ENCODE data around the gene CCR8.
"Not testable (repeated sequence)": the region's sequence is repeated elsewhere in the genome, so short reads cannot be mapped to it uniquely, and the experiment has no call there.

The CCR8 gene

GRCh38 chr3:39358333-39358732 is 28.8 kb downstream of the CCR8 start:
- no peak for TF ChIP-seq CTCF (IDR thresholded peaks at IDR 0.05; ENCODE audit: extremely low read depth, insufficient read depth, missing control alignments)
- DNase-seq (ENCODE audit: low spot score) = no peak
- in situ Hi-C loops (cut with MboI; ENCODE audit: low pct_unique_long_range_greater_than_20kb, low sequenced_read_pairs, unreplicated experiment) = no loop called here

- no peak for TF ChIP-seq CTCF (IDR thresholded peaks at IDR 0.05; ENCODE audit: extremely low read depth, insufficient read depth, missing control alignments)
- in situ Hi-C loops (cut with MboI; ENCODE audit: low pct_unique_long_range_greater_than_20kb, low sequenced_read_pairs, unreplicated experiment) = no loop called here
- DNase-seq (ENCODE audit: low spot score) = no peak
These were observed 31.9 kb downstream of the CCR8 start for GRCh38 chr3:39361252-39361927.

GRCh38 chr3:39362192-39362591 is 32.7 kb downstream of the CCR8 start:
- no peak for DNase-seq (ENCODE audit: low spot score)
- in situ Hi-C loops (cut with MboI; ENCODE audit: low pct_unique_long_range_greater_than_20kb, low sequenced_read_pairs, unreplicated experiment) = no loop called here
- no peak for TF ChIP-seq CTCF (IDR thresholded peaks at IDR 0.05; ENCODE audit: extremely low read depth, insufficient read depth, missing control alignments)

- TF ChIP-seq CTCF (IDR thresholded peaks at IDR 0.05; ENCODE audit: extremely low read depth, insufficient read depth, missing control alignments) = no peak
- in situ Hi-C loops (cut with MboI; ENCODE audit: low pct_unique_long_range_greater_than_20kb, low sequenced_read_pairs, unreplicated experiment) = no loop called here
These were observed 33.3 kb downstream of the CCR8 start for GRCh38 chr3:39362812-39363211.

GRCh38 chr3:39370450-39370849 is 40.9 kb downstream of the CCR8 start:
- DNase-seq (ENCODE audit: low spot score); in situ Hi-C loops (cut with MboI; ENCODE audit: low pct_unique_long_range_greater_than_20kb, low sequenced_read_pairs, unreplicated experiment): not testable (repeated sequence)

More at GRCh38 chr3:39362812-39363211, 33.3 kb downstream of the CCR8 start:
- no peak for DNase-seq (ENCODE audit: low spot score)

GRCh38 chr3:39372833-39373232 is 43.3 kb downstream of the CCR8 start:
- DNase-seq (ENCODE audit: low spot score) = no peak
- in situ Hi-C loops (cut with MboI; ENCODE audit: low pct_unique_long_range_greater_than_20kb, low sequenced_read_pairs, unreplicated experiment) = no loop called here
- no peak for TF ChIP-seq CTCF (IDR thresholded peaks at IDR 0.05; ENCODE audit: extremely low read depth, insufficient read depth, missing control alignments)

GRCh38 chr3:39376959-39377634 is 47.6 kb downstream of the CCR8 start:
- no peak for TF ChIP-seq CTCF (IDR thresholded peaks at IDR 0.05; ENCODE audit: extremely low read depth, insufficient read depth, missing control alignments)
- in situ Hi-C loops (cut with MboI; ENCODE audit: low pct_unique_long_range_greater_than_20kb, low sequenced_read_pairs, unreplicated experiment) = loop anchor here (25.0 kb wide), 1 partner anchor 190 kb away; the partner anchor contains the start of gene XIRP1
- DNase-seq (ENCODE audit: low spot score) = no peak

All from GM13977 (cell line).